GM12865 (cell line): ENCODE measurements around the gene RAB40C.

Source experiments
- DNase-seq: peaks from one replicate; pipeline ENCODE4 v3.0.0; 2010; ENCODE audit warnings: low read depth
- H3K4me3 ChIP-seq: 2 replicates; pipeline ENCODE4 v1.5.1; 2011; ENCODE audit warnings: mild to moderate bottlenecking, low read depth, low read length, control low read depth
- TF ChIP-seq, protein P1 (sequence below): IDR thresholded peaks from 2 replicates; pipeline ENCODE4 v1.5.1; 2011; ENCODE audit warnings: low read length, control low read depth, low read depth, inconsistent platforms; ENCODE audit not compliant: insufficient read depth; ENCODE audit errors: missing control alignments

The RAB40C gene

DNA sequence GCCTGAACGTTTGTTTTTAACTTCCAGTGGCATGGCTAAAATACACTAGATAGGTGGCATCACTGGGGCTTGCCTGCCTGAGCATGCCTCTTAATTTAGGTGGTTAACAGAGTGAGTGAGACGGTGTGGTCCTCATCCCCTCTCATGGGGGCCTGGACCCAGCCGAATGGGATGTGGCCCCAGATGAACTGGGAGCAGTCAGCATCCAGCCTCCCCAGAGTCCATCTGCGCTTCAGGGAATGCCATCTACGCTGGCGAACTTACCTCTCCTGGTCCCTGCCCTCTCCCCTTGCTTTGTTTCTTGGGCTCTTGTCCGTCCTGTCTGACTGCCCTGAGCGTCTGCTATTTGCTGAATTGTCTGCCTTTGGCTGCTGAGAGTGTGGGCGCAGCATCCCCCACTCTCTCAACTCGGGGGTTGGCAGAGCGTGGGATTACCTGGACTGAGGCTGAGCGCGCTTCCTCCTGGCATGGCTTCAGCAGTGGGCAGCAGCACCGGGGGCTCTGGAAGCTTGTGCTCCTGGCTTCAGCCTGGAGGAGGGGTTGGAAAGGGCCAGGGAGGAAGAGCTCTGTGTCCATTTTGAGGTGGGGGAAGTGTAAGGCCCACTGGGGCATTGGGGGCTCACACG is 2.1 kb downstream of the RAB40C start:
- H3K4me3 ChIP-seq: no peak overlapping the region
- no peak for DNase-seq
- TF ChIP-seq, protein P1, sequence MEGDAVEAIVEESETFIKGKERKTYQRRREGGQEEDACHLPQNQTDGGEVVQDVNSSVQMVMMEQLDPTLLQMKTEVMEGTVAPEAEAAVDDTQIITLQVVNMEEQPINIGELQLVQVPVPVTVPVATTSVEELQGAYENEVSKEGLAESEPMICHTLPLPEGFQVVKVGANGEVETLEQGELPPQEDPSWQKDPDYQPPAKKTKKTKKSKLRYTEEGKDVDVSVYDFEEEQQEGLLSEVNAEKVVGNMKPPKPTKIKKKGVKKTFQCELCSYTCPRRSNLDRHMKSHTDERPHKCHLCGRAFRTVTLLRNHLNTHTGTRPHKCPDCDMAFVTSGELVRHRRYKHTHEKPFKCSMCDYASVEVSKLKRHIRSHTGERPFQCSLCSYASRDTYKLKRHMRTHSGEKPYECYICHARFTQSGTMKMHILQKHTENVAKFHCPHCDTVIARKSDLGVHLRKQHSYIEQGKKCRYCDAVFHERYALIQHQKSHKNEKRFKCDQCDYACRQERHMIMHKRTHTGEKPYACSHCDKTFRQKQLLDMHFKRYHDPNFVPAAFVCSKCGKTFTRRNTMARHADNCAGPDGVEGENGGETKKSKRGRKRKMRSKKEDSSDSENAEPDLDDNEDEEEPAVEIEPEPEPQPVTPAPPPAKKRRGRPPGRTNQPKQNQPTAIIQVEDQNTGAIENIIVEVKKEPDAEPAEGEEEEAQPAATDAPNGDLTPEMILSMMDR: no peak

DNA sequence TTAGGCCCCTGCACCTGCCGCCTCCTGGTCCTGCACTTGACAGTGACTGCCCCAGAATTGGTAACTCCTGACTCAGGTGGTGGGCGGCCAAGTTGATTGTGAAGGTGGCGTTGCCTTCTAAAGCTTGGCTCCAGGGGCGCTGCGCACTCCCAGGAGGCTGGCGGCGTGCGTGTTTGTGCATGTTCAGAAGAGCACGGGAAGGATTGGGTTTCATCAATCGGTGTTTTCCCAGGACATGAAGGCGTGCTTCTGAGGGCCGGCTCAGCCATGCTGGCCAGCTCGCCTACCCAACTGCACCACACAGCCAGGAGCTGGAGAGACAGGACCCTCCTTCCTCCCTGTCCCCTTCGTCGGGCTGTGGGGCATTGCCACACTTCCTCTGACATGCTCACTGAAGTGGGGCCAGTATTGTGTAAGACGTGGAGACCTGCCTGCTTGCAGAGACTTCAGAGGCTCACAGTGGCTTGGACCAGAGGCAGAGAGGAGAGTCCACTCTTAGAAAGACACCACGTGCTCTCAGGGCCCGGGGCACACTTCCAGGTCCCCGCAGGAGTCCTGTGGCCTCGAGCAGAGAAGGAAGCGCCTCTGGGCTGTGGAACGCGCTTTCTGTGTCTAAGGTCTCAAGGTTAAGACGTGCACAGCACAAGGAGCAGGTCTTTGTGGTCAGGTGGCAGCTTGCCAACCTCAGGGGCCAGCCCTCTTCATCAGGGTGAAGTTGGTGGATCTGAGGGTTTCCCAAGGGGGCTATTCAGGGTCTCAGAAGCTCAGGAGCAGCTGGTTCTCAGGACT is 2.8 kb downstream of the RAB40C start:
- no peak overlapping the region for H3K4me3 ChIP-seq
- TF ChIP-seq, protein P1: no peak
- DNase-seq: no peak

DNA sequence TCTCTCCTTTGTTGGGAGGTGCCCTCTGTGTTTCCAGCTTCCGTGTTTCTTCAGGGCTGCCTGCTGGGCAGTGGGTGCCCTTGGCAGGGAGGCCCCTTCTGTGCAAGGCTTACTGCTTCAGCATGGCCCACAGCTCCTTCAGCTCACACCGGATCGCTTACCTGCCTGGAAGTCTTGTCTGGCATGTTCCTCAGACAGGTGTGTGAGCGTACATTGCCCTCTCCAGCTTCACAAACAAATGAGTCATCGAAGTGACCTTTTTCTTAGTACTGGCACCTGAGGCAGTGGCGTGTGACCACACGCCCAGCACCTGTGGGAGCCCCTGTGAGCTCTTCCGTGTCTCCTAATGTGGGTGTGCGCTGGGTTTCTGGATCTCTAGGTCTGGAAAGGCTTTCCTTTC is 3.5 kb downstream of the RAB40C start:
- TF ChIP-seq, protein P1: no peak
- no peak overlapping the region for H3K4me3 ChIP-seq

DNA sequence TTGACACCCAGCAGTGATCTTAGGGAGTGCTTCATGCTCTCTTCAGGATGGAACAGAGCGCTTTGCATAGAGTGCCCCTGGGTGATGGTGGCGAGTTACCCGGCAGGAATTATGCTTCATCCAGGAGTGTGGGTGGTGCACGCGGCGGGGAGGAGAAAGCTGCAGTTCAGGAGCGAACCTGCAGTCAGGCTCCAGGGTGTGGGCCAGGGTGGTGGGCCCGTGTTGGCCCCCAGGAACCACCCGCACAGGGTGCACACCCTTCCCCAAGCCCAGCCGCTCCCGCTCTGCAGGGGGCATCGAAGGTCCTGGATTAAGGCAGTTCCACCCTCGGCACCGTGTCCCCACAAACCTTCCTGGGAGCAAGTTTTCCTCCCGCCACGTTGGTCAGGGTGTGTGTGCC is 3.9 kb downstream of the RAB40C start:
- no peak for DNase-seq
- TF ChIP-seq, protein P1: no peak
- H3K4me3 ChIP-seq: no peak overlapping the region

More for the DNA sequence above, 3.5 kb downstream of the RAB40C start:
- no peak for DNase-seq

DNA sequence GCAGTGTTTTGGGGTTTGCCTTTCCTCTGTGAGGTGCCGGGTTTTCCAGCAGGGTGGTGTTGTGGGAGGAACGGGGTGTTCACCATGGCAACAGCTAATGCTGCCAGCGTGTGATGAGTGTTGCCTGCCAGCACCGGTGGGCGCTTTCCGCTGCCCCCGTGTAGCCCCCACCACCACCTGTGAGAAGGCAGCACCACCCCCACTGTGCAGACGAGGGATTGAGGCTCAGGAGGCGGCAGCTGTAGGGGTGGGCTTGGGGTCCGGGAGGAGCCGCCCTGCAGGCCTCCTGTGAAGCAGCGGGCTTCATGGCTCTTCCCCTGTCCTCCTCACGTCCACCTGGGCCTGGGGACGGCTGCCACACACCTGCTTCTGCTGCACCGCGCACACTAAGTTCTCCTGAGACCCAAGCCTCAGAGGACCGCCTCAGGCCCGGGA is 5.2 kb downstream of the RAB40C start:
- no peak overlapping the region for H3K4me3 ChIP-seq
- TF ChIP-seq, protein P1: no peak
- DNase-seq: no peak

DNA sequence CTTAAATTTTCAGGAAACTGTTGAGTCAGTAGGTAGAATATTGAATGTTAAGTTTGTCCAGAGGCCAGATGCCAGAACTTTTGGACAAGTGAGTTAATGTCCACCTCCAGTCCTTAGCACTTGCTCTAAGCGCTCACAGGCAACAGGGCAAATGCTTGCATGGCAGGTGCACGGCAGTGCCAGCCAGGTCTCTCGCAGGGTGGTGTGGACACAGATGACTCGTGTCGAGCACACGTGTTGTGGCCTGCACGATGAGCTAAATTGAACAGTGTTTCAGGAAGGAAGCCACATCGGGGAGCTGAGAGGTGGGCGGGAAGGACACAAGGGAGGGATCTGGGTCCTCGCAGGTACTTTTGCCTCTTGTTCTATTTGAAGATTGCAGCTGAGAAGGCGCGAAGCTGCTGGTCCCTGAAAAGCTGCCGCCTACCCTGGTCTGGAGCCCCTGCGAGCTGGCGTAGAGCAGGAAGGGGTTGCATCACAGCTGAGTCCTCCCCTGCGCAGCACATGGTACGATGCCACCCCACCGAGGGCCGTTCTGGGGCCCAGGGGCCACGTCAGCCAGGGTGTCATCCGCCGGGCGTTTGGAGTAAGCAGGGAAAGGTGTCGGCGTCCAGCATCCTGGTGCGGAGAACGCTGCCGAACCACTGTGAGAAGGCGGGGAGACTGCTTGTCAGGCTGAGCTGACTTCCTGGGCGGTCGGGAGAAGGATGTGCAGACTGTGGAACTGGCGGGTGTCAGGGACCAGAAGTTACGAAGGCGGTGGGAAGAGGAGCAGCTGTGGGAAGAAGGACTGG is 6.3 kb downstream of the RAB40C start:
- TF ChIP-seq, protein P1: no peak
- no peak overlapping the region for H3K4me3 ChIP-seq
- no peak for DNase-seq
